Suprapubic skin (tissue), 3 donors: ENCODE measurements around the gene ACSL6.

Experiments used
- POLR2A ChIP-seq, 2 donors: fragments of 450-650 bp; IDR thresholded peaks; one replicate each; pipeline ENCODE4 v1.6.1; 2017; ENCODE audit warnings: antibody characterized with exemption in 2 of 2, mild to moderate bottlenecking in 2 of 2, moderate library complexity in 2 of 2
- TF ChIP-seq, protein P1 (sequence below), 2 donors: fragments of 200-600 bp in 1 of 2; fragments of 450-650 bp in 1 of 2; sonication (generic) in 1 of 2; IDR thresholded peaks; one replicate each; pipeline ENCODE4 v1.5.1; 2016 to 2019; ENCODE audit warnings: antibody characterized with exemption in 2 of 2, mild to moderate bottlenecking in 1 of 2, moderate library complexity in 1 of 2

DNA sequence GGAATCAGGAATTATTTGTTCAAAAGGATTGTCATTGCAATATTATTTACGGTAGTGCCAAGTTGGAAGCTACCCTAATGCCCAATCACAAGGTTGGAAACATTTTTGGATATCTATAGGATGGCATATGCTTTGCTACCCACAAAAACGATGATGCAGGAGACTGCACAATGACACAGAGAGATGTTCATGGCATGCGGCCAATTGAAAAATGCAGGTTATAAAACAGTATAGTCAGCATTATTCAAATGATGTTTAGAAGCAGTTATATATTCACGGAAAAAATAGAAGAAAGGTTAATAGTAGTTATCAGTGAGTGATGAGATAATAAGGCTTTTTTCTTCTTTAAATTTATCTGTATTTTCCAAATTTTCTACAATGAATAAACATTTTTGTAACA is 5.9 kb upstream of the ACSL6 start:
- TF ChIP-seq, protein P1, sequence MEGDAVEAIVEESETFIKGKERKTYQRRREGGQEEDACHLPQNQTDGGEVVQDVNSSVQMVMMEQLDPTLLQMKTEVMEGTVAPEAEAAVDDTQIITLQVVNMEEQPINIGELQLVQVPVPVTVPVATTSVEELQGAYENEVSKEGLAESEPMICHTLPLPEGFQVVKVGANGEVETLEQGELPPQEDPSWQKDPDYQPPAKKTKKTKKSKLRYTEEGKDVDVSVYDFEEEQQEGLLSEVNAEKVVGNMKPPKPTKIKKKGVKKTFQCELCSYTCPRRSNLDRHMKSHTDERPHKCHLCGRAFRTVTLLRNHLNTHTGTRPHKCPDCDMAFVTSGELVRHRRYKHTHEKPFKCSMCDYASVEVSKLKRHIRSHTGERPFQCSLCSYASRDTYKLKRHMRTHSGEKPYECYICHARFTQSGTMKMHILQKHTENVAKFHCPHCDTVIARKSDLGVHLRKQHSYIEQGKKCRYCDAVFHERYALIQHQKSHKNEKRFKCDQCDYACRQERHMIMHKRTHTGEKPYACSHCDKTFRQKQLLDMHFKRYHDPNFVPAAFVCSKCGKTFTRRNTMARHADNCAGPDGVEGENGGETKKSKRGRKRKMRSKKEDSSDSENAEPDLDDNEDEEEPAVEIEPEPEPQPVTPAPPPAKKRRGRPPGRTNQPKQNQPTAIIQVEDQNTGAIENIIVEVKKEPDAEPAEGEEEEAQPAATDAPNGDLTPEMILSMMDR (IDR thresholded peaks at IDR 0.05) = no peak
- TF ChIP-seq POLR2A (IDR thresholded peaks at IDR 0.05) = no peak
